ENCODE measurements around the gene IRF3. TPM values are rescaled to one million over a fixed set of nuclear protein-coding genes. Genes with fewer than 3 reads are reported as not detected.

IRF3 gene
- total and polyA plus RNA-seq, 7 donors, result 10.3 to 26.5 (median 18.2) TPM

- Histone ChIP-seq H3K4me1 (no peaks in the 10 kb centered on the region), H3K4me3 (no peak overlapping the region), H3K27ac (no peak overlapping the region), H3K36me3 (ENCODE audit: insufficient read depth in 1 of 2, low read depth in 1 of 2) (no peaks in the 10 kb centered on the region), H3K27me3 (ENCODE audit: insufficient read depth in 3 of 3, low read length in 2 of 3) (peaks cover 0 to 3% (median 0%) of the 10 kb centered on the region in 3 donors), H3K9me3 (no peaks in the 10 kb centered on the region)
- TF ChIP-seq CTCF (IDR thresholded peaks at IDR 0.05), result no peak
- no peak for ATAC-seq
- intact Hi-C loops (cut with DNase I), result no loop called here
- no peak for DNase-seq
- WGBS, 3 donors, result 86 to 94% (median 90%) methylated on average over 16 of the region's 16 CpGs
These were observed 40.3 kb upstream of the IRF3 start for GRCh38 chr19:49705919-49706318.

- no peak for DNase-seq
- no peak overlapping the region for H3K4me3 ChIP-seq
- H3K36me3 ChIP-seq (ENCODE audit: insufficient read depth in 1 of 2, low read depth in 1 of 2), result no peaks in the 10 kb centered on the region
- no peaks in the 10 kb centered on the region for H3K4me1 ChIP-seq
- no peak for TF ChIP-seq CTCF (IDR thresholded peaks at IDR 0.05)
- WGBS, 3 donors, result 86 to 88% (median 87%) methylated on average over 22 of the region's 22 CpGs
- ATAC-seq, result no peak
- intact Hi-C loops (cut with DNase I), result no loop called here
- no peak overlapping the region for H3K27ac ChIP-seq
- no peaks in the 10 kb centered on the region for H3K27me3 ChIP-seq (ENCODE audit: insufficient read depth in 3 of 3, low read length in 2 of 3)
- no peaks in the 10 kb centered on the region for H3K9me3 ChIP-seq
These were observed 39.4 kb upstream of the IRF3 start for GRCh38 chr19:49704888-49705642.

GRCh38 chr19:49701271-49701786 lies 35.7 kb upstream of the IRF3 start:
- TF ChIP-seq CTCF (IDR thresholded peaks at IDR 0.05), result no peak
- Histone ChIP-seq H3K9me3 (no peaks in the 10 kb centered on the region), H3K27me3 (ENCODE audit: insufficient read depth in 3 of 3, low read length in 2 of 3) (no peaks in the 10 kb centered on the region), H3K4me1 (no peaks in the 10 kb centered on the region), H3K36me3 (ENCODE audit: insufficient read depth in 1 of 2, low read depth in 1 of 2) (no peaks in the 10 kb centered on the region), H3K4me3 (no peak overlapping the region), H3K27ac (no peak overlapping the region)
- 55 to 60% (median 55%) methylated on average over 39 to 40 of the region's 40 CpGs for WGBS, 3 donors
- intact Hi-C loops (cut with DNase I), result no loop called here
- DNase-seq, result no peak
- no peak for ATAC-seq

- WGBS, 3 donors, result 41 to 59% (median 53%) methylated on average over 7 to 11 of the region's 11 CpGs
These were observed 34.9 kb upstream of the IRF3 start for GRCh38 chr19:49700563-49700962.

More at GRCh38 chr19:49700563-49700962, 34.9 kb upstream of the IRF3 start:
- Histone ChIP-seq H3K36me3 (ENCODE audit: insufficient read depth in 1 of 2, low read depth in 1 of 2) (no peaks in the 10 kb centered on the region), H3K4me1 (no peaks in the 10 kb centered on the region), H3K4me3 (no peak overlapping the region), H3K27me3 (ENCODE audit: insufficient read depth in 3 of 3, low read length in 2 of 3) (no peaks in the 10 kb centered on the region), H3K27ac (no peak overlapping the region), H3K9me3 (no peaks in the 10 kb centered on the region)
- intact Hi-C loops (cut with DNase I), result no loop called here
- ATAC-seq, result no peak
- DNase-seq, result no peak
- no peak for TF ChIP-seq CTCF (IDR thresholded peaks at IDR 0.05)
